K562 (cell line): ENCODE data around the gene RBM19. TPM values are rescaled to one million over a fixed set of nuclear protein-coding genes. Genes with fewer than 3 reads are reported as not detected.

Experiments used
- ATF1 ChIP-seq, 2 experiments: fragments of 450-650 bp in 1 of 2; IDR thresholded peaks; 2 replicates each; pipeline ENCODE4 v1.6.1; 2016; ENCODE audit warnings: missing compliant biosample characterization in 1 of 2, missing genetic modification characterization in 1 of 2
- BHLHE40 ChIP-seq: IDR thresholded peaks from 2 replicates; pipeline ENCODE4 v1.6.1; 2011; ENCODE audit warnings: low read length, improper control_type of control experiment
- CREB1 ChIP-seq, 2 experiments: sonication (generic) in 1 of 2; formaldehyde crosslinking in 1 of 2; IDR thresholded peaks; 2 replicates each; pipeline versions ENCODE4 v1.6.1 to v1.8.0; 2012 to 2022; ENCODE audit warnings: inconsistent platforms in 1 of 2, mild to moderate bottlenecking in 1 of 2, missing genetic modification reagents in 1 of 2, moderate library complexity in 1 of 2
- E4F1 ChIP-seq: fragments of 250-450 bp; sonication (Bioruptor Pico); IDR thresholded peaks from 2 replicates; pipeline ENCODE4 v1.5.0; 2021; ENCODE audit warnings: mild to moderate bottlenecking, borderline replicate concordance
- HDAC2 ChIP-seq: fragments of 450-650 bp; IDR thresholded peaks from 2 replicates; pipeline ENCODE4 v1.6.1; 2016; ENCODE audit warnings: mild to moderate bottlenecking
- MBD1 ChIP-seq: fragments of 250-450 bp; sonication (Bioruptor Pico); IDR thresholded peaks from 2 replicates; pipeline ENCODE4 v1.8.0; 2022; ENCODE audit warnings: inconsistent platforms
- PTBP1 ChIP-seq: fragments of 200-400 bp; formaldehyde crosslinking; IDR thresholded peaks from 2 replicates; pipeline ENCODE4 v1.6.1; 2017; ENCODE audit warnings: low read depth, low read length
- RBM17 ChIP-seq: fragments of 200-400 bp; formaldehyde crosslinking; IDR thresholded peaks from 2 replicates; pipeline ENCODE4 v1.6.1; 2017; ENCODE audit warnings: low read depth, mild to moderate bottlenecking, low read length, borderline replicate concordance
- RCOR1 ChIP-seq, 2 experiments: IDR thresholded peaks; 2 replicates each; pipeline ENCODE4 v1.6.1; 2012; ENCODE audit warnings: low read depth in 2 of 2, low read length in 2 of 2, borderline replicate concordance in 1 of 2, improper control_type of control experiment in 1 of 2
- SIN3A ChIP-seq, 2 experiments: fragments of 150-350 bp in 1 of 2; IDR thresholded peaks; 2 replicates each; pipeline ENCODE4 v1.6.1; 2011 to 2016; ENCODE audit warnings: borderline replicate concordance in 2 of 2, low read depth in 2 of 2, low read length in 2 of 2, mild to moderate bottlenecking in 2 of 2, moderate library complexity in 2 of 2; ENCODE audit not compliant: control insufficient read depth in 1 of 2
- YY1 ChIP-seq, 3 experiments: IDR thresholded peaks; 2 replicates each; pipeline ENCODE4 v1.6.1; 2011; ENCODE audit warnings: low read length in 2 of 3, mild to moderate bottlenecking in 2 of 3, moderate library complexity in 2 of 3, borderline replicate concordance in 1 of 3, control low read depth in 1 of 3, low read depth in 1 of 3; ENCODE audit not compliant: insufficient read depth in 3 of 3, insufficient replicate concordance in 2 of 3, control insufficient read depth in 1 of 3, insufficient read length in 1 of 3; ENCODE audit errors: extremely low read depth in 1 of 3
- ZKSCAN3 ChIP-seq: fragments of 250-450 bp; sonication (Bioruptor Pico); IDR thresholded peaks from 2 replicates; pipeline ENCODE4 v1.4.0; 2020
- ZNF507 ChIP-seq: conservative IDR thresholded peaks from 2 replicates; pipeline ENCODE4 v1.6.1; 2017; ENCODE audit warnings: missing genetic modification characterization, missing compliant biosample characterization
- polyA plus RNA-seq, 8 experiments: library from polyadenylated mRNA; depleted of rRNA in 4 of 8; stranded (reverse) in 5 of 8; unstranded in 3 of 8; fragments of >200 nt; fragmentation: Nextera tagmentation in 2 of 8; fragmentation: Illumina TruSeq in 1 of 8; extraction: Ambion mirVana in 2 of 8; extraction: Trizol in 1 of 8; gene quantifications; 2 replicates each; pipeline versions ENCODE4 v1.2.1 to v1.2.3, GENCODE V29; 2011 to 2014; ENCODE audit warnings: inconsistent platforms in 1 of 8, missing spikeins in 1 of 8
- total RNA-seq, 7 experiments: library from RNA; depleted of rRNA in 6 of 7; stranded (reverse); fragments of >200 nt in 6 of 7; fragmentation: Illumina TruSeq in 2 of 7; extraction: Trizol in 2 of 7; gene quantifications; 2 replicates each; pipeline versions ENCODE4 v1.2.1 to v1.2.3, GENCODE V29; 2011 to 2021; ENCODE audit warnings: low replicate concordance in 1 of 7

Gene RBM19
- total and polyA plus RNA-seq, 9 of the 15 experiments (the other 6 are each of a cell fraction or from before 2014, with no cell fraction given): 16.0 to 58.4 (median 37.9) TPM

- TF ChIP-seq SIN3A (IDR thresholded peaks at IDR 0.05; ENCODE audit: borderline replicate concordance in 2 of 2, control insufficient read depth in 1 of 2, low read depth in 2 of 2, low read length in 2 of 2) (no peak), MBD1 (CRISPR knock-in tag) (no peak), ATF1 (CRISPR knock-in tag; IDR thresholded peaks at IDR 0.05) (no peak), ATF1 (tag; IDR thresholded peaks at IDR 0.05) (peak; percentile 79), YY1 (IDR thresholded peaks at IDR 0.05; ENCODE audit: borderline replicate concordance in 1 of 3, control insufficient read depth in 1 of 3, extremely low read depth in 1 of 3, insufficient read depth in 3 of 3, insufficient read length in 1 of 3, insufficient replicate concordance in 2 of 3, low read depth in 1 of 3, low read length in 2 of 3) (no peak), CREB1 (IDR thresholded peaks at IDR 0.05) (0 out of 2 replicates have a peak, but pooled peaks have one; percentile 21), CREB1 (CRISPR knock-in tag; IDR thresholded peaks at IDR 0.05) (no peak), HDAC2 (peak; percentile 74; the same call in 1 of the 2 replicates), ZNF507 (no peak), ZKSCAN3 (CRISPR knock-in tag) (no peak), E4F1 (CRISPR knock-in tag) (no peak), RCOR1 (IDR thresholded peaks at IDR 0.05; ENCODE audit: borderline replicate concordance in 1 of 2, low read depth in 2 of 2, low read length in 2 of 2) (peak in 1 of 2 experiments; percentile 69; a peak in 2 of 4 replicates), PTBP1 (peak; percentile 78; the same call in 1 of the 2 replicates), BHLHE40 (no peak), RBM17 (no peak)
Observed at GRCh38 chr12:113820842-113821241, 145.3 kb downstream of the RBM19 start (continued).
